Esophagus squamous epithelium (tissue), 5 donors: ENCODE measurements around the gene ORC4. TPM values are rescaled to one million over a fixed set of nuclear protein-coding genes. Genes with fewer than 3 reads are reported as not detected.

Experiments
- DNase-seq: peaks from one replicate; lab custom pipeline; 2025; lab: John Stamatoyannopoulos, UW
- H3K27ac ChIP-seq, 4 donors: fragments of 200-600 bp; sonication (generic); one replicate each; pipeline ENCODE4 v1.5.1; 2016 to 2019; ENCODE audit warnings: mild to moderate bottlenecking in 1 of 4
- H3K27me3 ChIP-seq, 4 donors: fragments of 200-600 bp; sonication (generic); 1 replicate in 3 of 4; 2 replicates in 1 of 4; pipeline versions ENCODE4 v1.5.1 to v1.6.0; 2017 to 2021; ENCODE audit warnings: antibody characterized with exemption in 1 of 4
- H3K36me3 ChIP-seq, 3 donors: fragments of 200-600 bp; sonication (generic); one replicate each; pipeline ENCODE4 v1.5.1; 2016 to 2019
- H3K4me1 ChIP-seq, 3 donors: fragments of 200-600 bp; sonication (generic); one replicate each; pipeline ENCODE4 v1.5.1; 2017 to 2019
- H3K4me3 ChIP-seq, 4 donors: fragments of 200-600 bp; sonication (generic); 1 replicate in 3 of 4; 2 replicates in 1 of 4; pipeline ENCODE4 v1.5.1; 2016 to 2019; ENCODE audit warnings: mild to moderate bottlenecking in 2 of 4, moderate library complexity in 1 of 4
- H3K9me3 ChIP-seq, 3 donors: fragments of 200-600 bp; sonication (generic); one replicate each; pipeline ENCODE4 v1.5.1; 2016 to 2019
- CTCF ChIP-seq, 6 experiments: fragments of 450-650 bp in 4 of 6; fragments of 200-600 bp in 2 of 6; sonication (generic) in 2 of 6; IDR thresholded peaks; one replicate each; pipeline ENCODE4 v1.5.1; 2016 to 2019; ENCODE audit warnings: antibody characterized with exemption in 6 of 6, mild to moderate bottlenecking in 4 of 6, moderate library complexity in 4 of 6
- POLR2A ChIP-seq, 4 donors: fragments of 450-650 bp; IDR thresholded peaks; one replicate each; pipeline ENCODE4 v1.6.1; 2017; ENCODE audit warnings: antibody characterized with exemption in 4 of 4, mild to moderate bottlenecking in 4 of 4, moderate library complexity in 3 of 4
- WGBS, 2 donors: methylation state at CpG; one replicate each; pipeline ENCODE4 v1.1.5; 2018; 5-methylcytosine and 5-hydroxymethylcytosine counted together
- intact Hi-C: fragments of 100-400 bp; cut with DNase I; formaldehyde crosslinking; loops from one replicate; pipeline ENCODE4 v1.15.0; 2022
- total RNA-seq, 4 donors: library from RNA; depleted of rRNA; stranded (reverse); fragments of >200 nt; gene quantifications; one replicate each; pipeline ENCODE4 v1.1.0, GENCODE V29; 2016
- donor health status: DM: yes; HTN: yes; CAD: no.

Gene ORC4
- total RNA-seq, 4 donors from 2014 or later, result 33.1 to 52.0 (median 40.0) TPM

GRCh38 chr2:147939313-147939712 is 81.2 kb downstream of the ORC4 start:
- 81 to 88% methylated on average over 1 of the region's 1 CpG for WGBS, 2 donors
- H3K36me3 ChIP-seq, result peaks cover 0 to 61% (median 5%) of the 10 kb centered on the region in 3 donors

DNA sequence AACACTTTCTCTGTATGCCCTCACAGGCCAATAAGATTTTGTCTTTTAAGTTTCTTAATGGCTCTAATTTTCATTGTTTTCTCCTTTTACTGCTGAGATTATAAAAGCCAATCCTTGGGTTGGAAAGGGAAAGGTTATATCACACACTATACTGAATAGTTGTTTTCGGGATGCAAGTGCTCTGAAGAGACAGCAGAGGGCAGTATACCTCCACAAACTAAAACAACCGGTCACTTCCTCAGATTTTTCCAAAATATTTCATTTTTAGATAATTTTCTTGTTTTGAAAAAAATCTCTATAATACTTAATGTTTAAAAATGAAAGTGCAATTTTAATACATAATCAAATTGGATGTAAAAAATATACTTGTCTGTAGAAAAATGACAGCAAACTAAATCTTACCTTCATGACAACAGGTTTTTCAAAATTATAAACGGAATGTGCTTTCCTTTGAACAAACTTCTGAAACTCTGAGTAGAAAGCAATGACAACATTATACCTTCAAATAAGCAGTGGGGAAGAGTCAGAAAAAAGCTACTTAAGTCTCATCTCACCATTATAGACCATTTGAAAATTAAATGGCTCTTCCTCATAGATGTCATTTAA is 82.7 kb downstream of the ORC4 start:
- 35 to 36% methylated on average over 3 of the region's 3 CpGs for WGBS, 2 donors
- H3K4me3 ChIP-seq, result no peak overlapping the region
- no peak for DNase-seq
- no peaks in the 10 kb centered on the region for H3K9me3 ChIP-seq
- H3K27me3 ChIP-seq, result no peaks in the 10 kb centered on the region
- TF ChIP-seq POLR2A (IDR thresholded peaks at IDR 0.05), result no peak
- TF ChIP-seq CTCF (IDR thresholded peaks at IDR 0.05), result peak; percentile 54 to 89 (median 84)
- H3K36me3 ChIP-seq, result peaks cover 0 to 64% (median 5%) of the 10 kb centered on the region in 3 donors
- no peak overlapping the region for H3K27ac ChIP-seq
- intact Hi-C loops, result loop anchor here (5.0 to 10.0 kb wide), 2 partner anchors 569 to 1047 kb away; no protein-coding TSS in a partner anchor
- H3K4me1 ChIP-seq, result peaks cover 0 to 6% (median 0%) of the 10 kb centered on the region in 3 donors

More at GRCh38 chr2:147939313-147939712, 81.2 kb downstream of the ORC4 start:
- H3K4me3 ChIP-seq, result no peak overlapping the region
- H3K27me3 ChIP-seq, result no peaks in the 10 kb centered on the region
- H3K27ac ChIP-seq, result no peak overlapping the region
- TF ChIP-seq CTCF (IDR thresholded peaks at IDR 0.05) (no peak), POLR2A (IDR thresholded peaks at IDR 0.05) (no peak)
- no peaks in the 10 kb centered on the region for H3K9me3 ChIP-seq
- DNase-seq, result no peak
- intact Hi-C loops, result loop anchor here (5.0 to 10.0 kb wide), 2 partner anchors 568 to 1045 kb away; no protein-coding TSS in a partner anchor
- peaks cover 0 to 6% (median 0%) of the 10 kb centered on the region in 3 donors for H3K4me1 ChIP-seq

DNA sequence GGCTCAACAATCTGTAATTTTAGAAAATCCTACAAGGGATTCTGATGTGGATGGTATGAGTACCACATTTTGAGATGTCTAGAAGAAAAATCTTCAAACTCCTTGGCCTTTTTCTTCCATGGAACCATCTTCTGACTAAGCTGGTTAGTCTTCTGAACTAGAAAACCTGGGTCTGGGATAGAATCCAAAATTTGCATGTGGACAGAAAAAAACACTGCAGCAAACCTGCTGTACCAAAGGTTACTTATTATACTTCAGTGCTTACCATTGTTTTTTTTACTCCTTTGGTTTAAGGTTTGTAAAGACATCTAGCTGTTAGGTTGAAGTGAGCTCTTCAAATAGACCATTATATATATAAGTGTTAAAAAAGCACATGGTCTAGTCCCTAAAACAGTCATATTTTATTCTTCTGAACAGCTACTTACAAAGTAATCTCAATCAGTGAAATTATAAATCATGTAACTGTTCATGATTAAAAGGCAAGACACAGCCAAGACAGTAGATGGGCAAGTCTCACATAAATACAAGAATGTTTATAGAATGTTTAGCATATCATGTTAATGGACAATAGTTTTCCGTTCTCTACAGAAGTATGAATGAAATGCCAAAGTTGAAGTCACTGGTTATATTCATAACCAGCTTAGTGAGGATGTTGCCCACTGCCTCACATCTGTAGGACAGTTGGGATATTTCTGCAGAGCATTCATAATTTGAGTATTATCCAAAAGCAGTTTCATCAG is 85.5 kb downstream of the ORC4 start:
- H3K9me3 ChIP-seq, result no peaks in the 10 kb centered on the region
- peaks cover 0 to 67% (median 5%) of the 10 kb centered on the region in 3 donors for H3K36me3 ChIP-seq
- H3K27me3 ChIP-seq, result no peaks in the 10 kb centered on the region
- no peak overlapping the region for H3K4me3 ChIP-seq
- WGBS, 2 donors, result 75 to 84% methylated on average over 1 of the region's 1 CpG
- H3K4me1 ChIP-seq, result peaks cover 0 to 6% (median 0%) of the 10 kb centered on the region in 3 donors
- intact Hi-C loops, result loop anchor here (5.0 to 10.0 kb wide), 2 partner anchors 572 to 1050 kb away; no protein-coding TSS in a partner anchor
- TF ChIP-seq POLR2A (IDR thresholded peaks at IDR 0.05) (no peak), CTCF (IDR thresholded peaks at IDR 0.05) (no peak)
- DNase-seq, result no peak
- no peak overlapping the region for H3K27ac ChIP-seq

DNA sequence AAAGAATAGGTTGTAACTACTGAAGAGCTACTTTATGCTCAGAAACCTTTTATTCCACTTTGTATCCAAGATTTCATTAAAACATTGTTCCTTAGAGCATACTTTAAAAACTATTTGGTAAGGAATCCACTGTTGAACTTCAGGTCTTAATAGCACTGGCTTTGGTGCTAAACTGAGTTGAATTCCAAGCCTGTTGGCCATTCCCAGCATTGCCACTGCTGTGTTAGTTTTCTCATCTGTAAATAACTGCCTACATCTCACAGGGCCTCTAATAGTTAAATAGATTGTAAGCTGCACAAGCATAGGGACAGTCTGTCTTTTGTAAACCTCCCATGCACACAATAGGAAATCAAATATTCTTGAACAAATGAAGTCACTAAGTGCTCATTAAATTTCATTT is 86.6 kb downstream of the ORC4 start:
- Histone ChIP-seq H3K4me1 (no peaks in the 10 kb centered on the region), H3K36me3 (peaks cover 0 to 76% (median 5%) of the 10 kb centered on the region in 3 donors), H3K4me3 (no peak overlapping the region), H3K9me3 (no peaks in the 10 kb centered on the region), H3K27me3 (no peaks in the 10 kb centered on the region), H3K27ac (no peak overlapping the region)
- TF ChIP-seq POLR2A (IDR thresholded peaks at IDR 0.05) (no peak), CTCF (IDR thresholded peaks at IDR 0.05) (no peak)
- intact Hi-C loops, result loop anchor here (10.0 kb wide), 1 partner anchor 1051 kb away; no protein-coding TSS in a partner anchor
- no peak for DNase-seq
